BJ (cell line): ENCODE results near the gene MAPK1. TPM values are rescaled to one million over a fixed set of nuclear protein-coding genes. Genes with fewer than 3 reads are reported as not detected.

Experiments
- CTCF ChIA-PET: fragments of 350-600 bp; formaldehyde crosslinking; extraction: SDS; loops from one replicate; lab custom pipeline; 2021; ENCODE audit warnings: antibody characterized with exemption, inconsistent platforms; lab: Yijun Ruan, JAX
- POLR2A ChIA-PET: fragments of 300-600 bp; sonication (Branson Sonifier 250); formaldehyde crosslinking; extraction: SDS; loops from one replicate; lab custom pipeline; 2021; ENCODE audit warnings: antibody characterized with exemption; lab: Charles Lee
- DNase-seq: peaks from one replicate; pipeline ENCODE4 v3.0.0-alpha.2; 2011; ENCODE audit warnings: low read depth
- H3K27me3 ChIP-seq: 2 replicates; pipeline ENCODE4 v1.6.0; 2011; ENCODE audit warnings: low read length; ENCODE audit not compliant: control insufficient read depth, insufficient read depth
- H3K36me3 ChIP-seq: 2 replicates; pipeline ENCODE4 v1.5.1; 2011; ENCODE audit warnings: low read length; ENCODE audit not compliant: control insufficient read depth, insufficient read depth
- H3K4me3 ChIP-seq: 2 replicates; pipeline ENCODE4 v1.5.1; 2011; ENCODE audit warnings: low read depth, mild to moderate bottlenecking, control low read depth, low read length
- polyA plus RNA-seq: library from polyadenylated mRNA; depleted of rRNA; stranded (reverse); fragments of >200 nt; gene quantifications from 2 replicates; pipeline ENCODE4 v1.2.3, GENCODE V29; 2011
- TF ChIP-seq, protein P1 (sequence below): IDR thresholded peaks from 2 replicates; pipeline ENCODE4 v1.5.1; 2011; ENCODE audit warnings: low read depth, mild to moderate bottlenecking, control low read depth, inconsistent platforms, low read length, moderate library complexity; ENCODE audit not compliant: insufficient read depth

MAPK1 gene
- polyA plus RNA-seq, 1 experiment: 119 TPM

DNA sequence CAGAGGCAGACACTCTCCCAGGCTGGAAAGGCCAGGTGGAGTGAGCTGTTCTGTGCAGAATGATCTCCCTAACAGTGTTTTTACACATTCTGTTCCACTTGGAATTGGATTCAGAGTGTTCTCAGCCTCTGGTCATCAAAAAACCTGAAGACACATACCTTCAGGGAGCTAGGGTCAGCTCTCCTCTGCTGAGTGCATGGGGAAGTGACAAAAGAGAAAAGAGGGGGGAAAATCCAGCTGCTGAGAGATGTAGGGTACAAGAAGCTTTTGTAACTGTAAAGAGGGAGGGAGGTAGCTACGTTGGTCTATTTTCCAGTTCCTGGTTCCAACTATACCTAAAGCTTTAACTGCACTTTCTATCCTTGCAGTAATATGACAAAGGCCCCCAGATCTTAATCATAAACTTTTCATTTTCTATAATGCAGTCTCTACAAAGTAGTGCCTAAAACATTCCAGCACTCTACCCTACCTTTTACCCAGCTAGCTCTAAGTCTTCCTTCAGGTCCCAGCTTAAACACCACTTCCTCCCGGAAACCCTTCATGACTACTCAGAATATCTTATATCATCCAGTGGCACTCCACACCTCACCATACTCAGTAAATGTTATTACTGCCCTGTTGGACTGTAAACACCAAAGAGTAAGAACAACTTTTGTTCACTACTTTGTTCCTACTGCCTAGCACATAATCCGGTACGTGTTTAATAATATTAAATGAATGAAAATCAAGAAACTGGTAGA lies 9.2 kb downstream of the MAPK1 start:
- ChIA-PET POLR2A (no interaction called here), CTCF (interaction anchor here (1.0 kb wide), 1 partner anchor 80 kb away, joined by 3 read pairs; no protein-coding TSS in a partner anchor)
- Histone ChIP-seq H3K36me3 (peaks cover 1% of the 10 kb centered on the region; the same call in 1 of the 2 replicates), H3K4me3 (no peak overlapping the region), H3K27me3 (no peaks in the 10 kb centered on the region)
- TF ChIP-seq, protein P1, sequence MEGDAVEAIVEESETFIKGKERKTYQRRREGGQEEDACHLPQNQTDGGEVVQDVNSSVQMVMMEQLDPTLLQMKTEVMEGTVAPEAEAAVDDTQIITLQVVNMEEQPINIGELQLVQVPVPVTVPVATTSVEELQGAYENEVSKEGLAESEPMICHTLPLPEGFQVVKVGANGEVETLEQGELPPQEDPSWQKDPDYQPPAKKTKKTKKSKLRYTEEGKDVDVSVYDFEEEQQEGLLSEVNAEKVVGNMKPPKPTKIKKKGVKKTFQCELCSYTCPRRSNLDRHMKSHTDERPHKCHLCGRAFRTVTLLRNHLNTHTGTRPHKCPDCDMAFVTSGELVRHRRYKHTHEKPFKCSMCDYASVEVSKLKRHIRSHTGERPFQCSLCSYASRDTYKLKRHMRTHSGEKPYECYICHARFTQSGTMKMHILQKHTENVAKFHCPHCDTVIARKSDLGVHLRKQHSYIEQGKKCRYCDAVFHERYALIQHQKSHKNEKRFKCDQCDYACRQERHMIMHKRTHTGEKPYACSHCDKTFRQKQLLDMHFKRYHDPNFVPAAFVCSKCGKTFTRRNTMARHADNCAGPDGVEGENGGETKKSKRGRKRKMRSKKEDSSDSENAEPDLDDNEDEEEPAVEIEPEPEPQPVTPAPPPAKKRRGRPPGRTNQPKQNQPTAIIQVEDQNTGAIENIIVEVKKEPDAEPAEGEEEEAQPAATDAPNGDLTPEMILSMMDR: no peak
- no peak for DNase-seq

GRCh38 chr22:21857481-21857914 lies 9.9 kb downstream of the MAPK1 start:
- TF ChIP-seq, protein P1: no peak
- Histone ChIP-seq H3K4me3 (no peak overlapping the region), H3K27me3 (no peaks in the 10 kb centered on the region), H3K36me3 (peaks cover 1% of the 10 kb centered on the region; the same call in 1 of the 2 replicates)
- no peak for DNase-seq
- ChIA-PET POLR2A (no interaction called here), CTCF (interaction anchor here (1.0 kb wide), 1 partner anchor 81 kb away, joined by 3 read pairs; no protein-coding TSS in a partner anchor)

- CTCF ChIA-PET: interaction anchor here (0.7 kb wide), 1 partner anchor 33 kb away, joined by 3 read pairs; no protein-coding TSS in a partner anchor
- no peaks in the 10 kb centered on the region for H3K27me3 ChIP-seq
- TF ChIP-seq, protein P1: no peak
- POLR2A ChIA-PET: no interaction called here
- peaks cover 1% of the 10 kb centered on the region; the same call in 1 of the 2 replicates for H3K36me3 ChIP-seq
- no peak for DNase-seq
- H3K4me3 ChIP-seq: no peak overlapping the region
Observed at GRCh38 chr22:21856868-21857267, 10.6 kb downstream of the MAPK1 start.

- CTCF ChIA-PET: interaction anchor here (0.7 to 0.9 kb wide), 2 partner anchors 33 to 82 kb away, joined by 3 read pairs; no protein-coding TSS in a partner anchor
- H3K27me3 ChIP-seq: no peaks in the 10 kb centered on the region
- TF ChIP-seq, protein P1: no peak
- POLR2A ChIA-PET: interaction anchor here (0.6 kb wide), 1 partner anchor 19 kb away, joined by 3 read pairs; no protein-coding TSS in a partner anchor
- no peak overlapping the region for H3K4me3 ChIP-seq
- no peak for DNase-seq
- H3K36me3 ChIP-seq: peaks cover 1% of the 10 kb centered on the region; the same call in 1 of the 2 replicates
Observed at GRCh38 chr22:21856197-21856596, 11.2 kb downstream of the MAPK1 start.

DNA sequence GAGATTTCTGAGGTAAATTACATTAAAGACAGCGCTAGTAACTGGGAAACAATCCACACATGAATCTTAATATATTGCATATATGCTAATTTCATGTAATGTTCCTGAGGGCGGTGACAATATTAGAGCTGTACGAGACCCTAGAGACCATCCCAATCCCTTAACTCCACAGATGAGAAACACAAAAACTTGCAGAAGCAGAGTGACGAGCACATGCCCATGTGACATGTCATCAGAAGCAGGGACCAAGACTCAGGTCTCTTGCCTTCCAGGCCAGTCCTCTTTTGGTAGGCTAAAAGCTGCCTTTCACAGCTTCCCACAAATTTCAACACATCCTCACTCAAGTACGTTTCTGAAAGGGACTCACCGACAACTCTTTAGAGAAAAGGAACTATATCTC lies 11.8 kb downstream of the MAPK1 start:
- Histone ChIP-seq H3K4me3 (no peak overlapping the region), H3K27me3 (no peaks in the 10 kb centered on the region), H3K36me3 (peaks cover 1% of the 10 kb centered on the region; the same call in 1 of the 2 replicates)
- POLR2A ChIA-PET: interaction anchor here (0.6 kb wide), 1 partner anchor 19 kb away, joined by 3 read pairs; no protein-coding TSS in a partner anchor
- TF ChIP-seq, protein P1: no peak
- CTCF ChIA-PET: interaction anchor here (0.9 kb wide), 1 partner anchor 82 kb away, joined by 3 read pairs; no protein-coding TSS in a partner anchor
- no peak for DNase-seq
